T-cell (primary cell): ENCODE data around the gene GNAI3. TPM values are rescaled to one million over a fixed set of nuclear protein-coding genes. Genes with fewer than 3 reads are reported as not detected.

Experiments used
- ATAC-seq, 4 experiments: fragments of 200-7000 bp in 3 of 4; fragments of 150-1000 bp in 1 of 4; cut with Tn5 transposase; replicated peaks in 1 of 4; 1 replicate in 3 of 4; 2 replicates in 1 of 4; pipeline ENCODE4 v1.10.0; 2021; ENCODE audit warnings: moderate library complexity in 3 of 4, mild to moderate bottlenecking in 2 of 4, moderate number of reproducible peaks in 1 of 4
- CTCF ChIA-PET, 2 donors: fragments of 300-600 bp; sonication (Branson Sonifier 250); formaldehyde crosslinking; loops; one replicate each; lab custom pipeline; 2022; ENCODE audit warnings: antibody characterized with exemption in 2 of 2; lab: Charles Lee
- POLR2A ChIA-PET, 2 donors: fragments of 300-600 bp; sonication (Branson Sonifier 250); formaldehyde crosslinking; loops; one replicate each; lab custom pipeline; 2022; ENCODE audit warnings: antibody characterized with exemption in 2 of 2; lab: Charles Lee
- DNase-seq, 35 experiments: peaks; one replicate each; pipeline versions ENCODE4 v3.0.0 to v3.0.0-alpha.2; 2013 to 2023
- H3K27ac ChIP-seq: one replicate; pipeline ENCODE4 v1.5.1; 2013; ENCODE audit warnings: low read length
- H3K27me3 ChIP-seq, 2 experiments: replicated peaks in 1 of 2; 1 replicate in 1 of 2; 2 replicates in 1 of 2; pipeline versions ENCODE4 v1.6.1 to v1.7.0; 2013; ENCODE audit warnings: low read length in 1 of 2, mixed read lengths in 1 of 2; ENCODE audit not compliant: control insufficient read depth in 2 of 2, insufficient read depth in 2 of 2; ENCODE audit errors: extremely low read depth in 1 of 2
- H3K36me3 ChIP-seq, 2 donors: 1 replicate in 1 of 2; 2 replicates in 1 of 2; pipeline versions ENCODE4 v1.6.1 to v1.7.0; 2013; ENCODE audit warnings: low read length in 1 of 2; ENCODE audit not compliant: control insufficient read depth in 2 of 2, insufficient read depth in 1 of 2; ENCODE audit errors: extremely low read depth in 1 of 2
- H3K4me1 ChIP-seq, 2 experiments: 1 replicate in 1 of 2; 2 replicates in 1 of 2; pipeline versions ENCODE4 v1.6.1 to v1.7.0; 2013; ENCODE audit warnings: low read length in 2 of 2, mixed read lengths in 1 of 2; ENCODE audit not compliant: insufficient read depth in 2 of 2, control insufficient read depth in 1 of 2; ENCODE audit errors: extremely low read depth in 1 of 2
- H3K4me3 ChIP-seq, 2 donors: 1 replicate in 1 of 2; 2 replicates in 1 of 2; pipeline versions ENCODE4 v1.5.1 to v1.7.0; 2013; ENCODE audit warnings: mild to moderate bottlenecking in 2 of 2, low read length in 1 of 2, moderate library complexity in 1 of 2; ENCODE audit not compliant: control insufficient read depth in 1 of 2; ENCODE audit errors: extremely low read depth in 1 of 2
- H3K9me3 ChIP-seq: 2 replicates; pipeline ENCODE4 v1.7.0; 2013
- H3K27ac Mint-ChIP-seq, 2 donors: one replicate each; pipeline ENCODE4 v1.8.0; 2020 to 2021; ENCODE audit warnings: mild to moderate bottlenecking in 2 of 2, mixed read lengths in 2 of 2
- H3K27me3 Mint-ChIP-seq, 2 donors: one replicate each; pipeline ENCODE4 v1.8.0; 2021 to 2022; ENCODE audit warnings: mixed read lengths in 2 of 2
- H3K36me3 Mint-ChIP-seq: one replicate; pipeline ENCODE4 v1.8.0; 2021; ENCODE audit warnings: mixed read lengths
- H3K4me1 Mint-ChIP-seq, 3 donors: one replicate each; pipeline ENCODE4 v1.8.0; 2020 to 2022; ENCODE audit warnings: mixed read lengths in 3 of 3, mild to moderate bottlenecking in 1 of 3
- H3K4me3 Mint-ChIP-seq, 3 donors: one replicate each; pipeline ENCODE4 v1.8.0; 2020 to 2022; ENCODE audit warnings: mild to moderate bottlenecking in 3 of 3, mixed read lengths in 3 of 3, moderate library complexity in 3 of 3
- H3K9me3 Mint-ChIP-seq, 3 donors: one replicate each; pipeline ENCODE4 v1.8.0; 2020 to 2022; ENCODE audit warnings: mixed read lengths in 3 of 3
- WGBS: methylation state at CpG from one replicate; pipeline ENCODE4 v1.1.5; 2013; ENCODE audit warnings: missing lambda C conversion rate; ENCODE audit not compliant: insufficient coverage; 5-methylcytosine and 5-hydroxymethylcytosine counted together
- total RNA-seq, 35 experiments: library from RNA in 6 of 35; stranded (reverse) in 6 of 35; fragments of 120-200 nt in 1 of 35; gene quantifications; one replicate each; pipeline versions ENCODE4 v1.2.1 to v1.2.4 and lab custom pipeline; 2013 to 2026

GNAI3 gene
- 1 to 10 TPM; 5.4 to 7.2 (median 6.5) TPM for total RNA-seq
- total RNA-seq (2013): 8.9 TPM
- 92.1 to 229 (median 138) reads per million in 29 experiments for total RNA-seq (lab: John Stamatoyannopoulos, UW)

DNA sequence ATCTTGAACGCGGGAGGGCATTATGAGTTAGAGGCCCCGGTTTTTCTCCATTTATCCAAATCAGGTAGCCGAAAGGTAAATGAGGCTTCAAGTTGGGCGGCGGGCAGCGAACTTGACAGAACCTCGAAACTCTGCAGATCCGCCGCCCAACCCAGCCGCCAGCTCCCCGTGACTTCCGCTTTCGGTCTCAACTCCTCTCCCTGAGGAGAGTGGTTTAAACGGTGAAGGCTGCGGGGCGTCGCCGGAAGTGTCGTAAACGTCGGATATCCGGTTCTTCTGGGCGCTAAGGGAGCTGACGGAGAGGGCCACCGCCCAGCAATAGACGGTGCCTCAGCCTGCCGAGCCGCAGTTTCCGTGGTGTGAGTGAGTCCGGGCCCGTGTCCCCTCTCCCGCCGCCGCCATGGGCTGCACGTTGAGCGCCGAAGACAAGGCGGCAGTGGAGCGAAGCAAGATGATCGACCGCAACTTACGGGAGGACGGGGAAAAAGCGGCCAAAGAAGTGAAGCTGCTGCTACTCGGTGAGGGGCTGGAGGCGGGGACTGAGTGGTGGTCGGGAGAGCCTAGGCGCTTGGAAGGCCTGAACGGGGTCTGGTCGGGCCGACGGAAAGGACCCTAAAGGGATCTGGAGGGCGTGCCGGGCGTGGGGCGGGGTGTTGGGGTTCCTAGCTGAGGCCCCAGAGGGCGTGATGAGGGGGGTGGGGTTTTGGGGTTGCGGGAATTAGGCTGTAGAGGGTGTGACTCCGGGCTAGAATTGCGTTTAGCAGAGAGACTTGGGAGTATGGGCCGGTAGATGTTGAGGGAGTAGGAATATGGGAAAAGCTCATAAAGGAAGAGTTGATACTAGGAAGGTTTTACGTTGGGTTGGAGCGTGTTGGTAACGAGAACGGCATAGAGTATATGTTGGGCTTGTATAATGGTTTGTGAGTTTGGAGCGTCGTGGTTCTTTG, at the start of gene GNAI3:
GNAI3 (plus strand) TSS at position 295 of the 947 bp plus-strand sequence; CDS start at position 401, 106 bp downstream.
- POLR2A ChIA-PET: interaction anchor here (0.5 to 2.1 kb wide), 21 partner anchors 10 to 485 kb away, joined by 3 to 12 read pairs (median 4); partner anchors contain the start of genes ATXN7L2 (in 1 of the 2) and GNAT2 (in 1 of the 2)

DNA sequence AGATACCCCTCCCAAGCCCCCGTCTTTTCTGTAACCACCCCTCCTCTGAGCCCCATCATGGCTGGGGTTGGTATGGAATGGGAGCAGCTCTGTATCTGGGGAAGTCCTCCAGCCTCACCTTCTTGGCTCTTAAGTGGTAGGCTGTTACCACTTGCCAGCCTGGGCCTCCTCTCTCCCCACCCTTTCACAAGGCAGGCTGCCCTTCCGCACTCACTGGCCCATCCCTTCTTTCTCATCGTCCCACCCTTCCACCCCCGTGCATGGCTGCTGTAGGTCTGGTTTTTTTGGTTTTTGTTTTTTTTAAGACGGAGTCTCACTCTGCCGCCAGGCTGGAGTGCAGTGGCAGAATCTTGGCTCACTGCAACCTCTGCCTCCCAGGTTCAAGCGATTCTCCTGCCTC, 49.3 kb upstream of the GNAI3 start:
- H3K9me3 Mint-ChIP-seq: no peaks in the 10 kb centered on the region
- no CpG with 5 or more reads among the region's 7 CpGs for whole genome bisulfite sequencing
- peaks cover 62 to 97% of the 10 kb centered on the region in 2 experiments for H3K4me1 ChIP-seq
- CTCF ChIA-PET: interaction anchor here (0.7 to 17.4 kb wide), 10 partner anchors 8 to 239 kb away, joined by 3 to 375 read pairs (median 4); no protein-coding TSS in a partner anchor
- peak overlapping the region; percentile 81 for H3K27ac ChIP-seq
- no peaks in the 10 kb centered on the region for H3K9me3 ChIP-seq
- H3K36me3 Mint-ChIP-seq: peaks cover 9% of the 10 kb centered on the region
- peak overlapping the region in 1 of 3 donors; percentile 96 for H3K4me3 Mint-ChIP-seq
- peak overlapping the region; percentile 93 to 97 for H3K27ac Mint-ChIP-seq
- peaks cover 90 to 93% (median 91%) of the 10 kb centered on the region in 3 donors for H3K4me1 Mint-ChIP-seq
- no peak for DNase-seq
- no peak overlapping the region for H3K4me3 ChIP-seq
- POLR2A ChIA-PET: no interaction called here
- no peaks in the 10 kb centered on the region for H3K27me3 ChIP-seq
- ATAC-seq: no peak
- no peaks in the 10 kb centered on the region for H3K27me3 Mint-ChIP-seq
- peaks cover 0 to 43% of the 10 kb centered on the region in 2 donors for H3K36me3 ChIP-seq

More for the DNA sequence above, at the start of gene GNAI3:
- peak within 1 kb of the TSS; percentile 80 for H3K27ac ChIP-seq
- DNase-seq (peak; percentile 89 to 99 (median 96)), ATAC-seq (peak; percentile 93 to 95 (median 94))
- Mint-ChIP-seq H3K36me3 (no peaks in the 10 kb centered on the region), H3K27me3 (no peaks in the 10 kb centered on the region), H3K9me3 (no peaks in the 10 kb centered on the region), H3K4me1 (peaks cover 59 to 63% (median 61%) of the 10 kb centered on the region in 3 donors), H3K27ac (peak within 1 kb of the TSS; percentile 98 to 99), H3K4me3 (peak within 1 kb of the TSS; percentile 90 to 99 (median 95))
- peaks cover 7 to 30% of the 10 kb centered on the region in 2 experiments for H3K4me1 ChIP-seq
- under 1% methylated on average over 63 of the region's 68 CpGs for WGBS
- peak within 1 kb of the TSS; percentile 83 to 93 for H3K4me3 ChIP-seq
- H3K9me3 ChIP-seq: no peaks in the 10 kb centered on the region
- CTCF ChIA-PET: interaction anchor here (0.6 to 3.2 kb wide), 31 partner anchors 10 to 481 kb away, joined by 3 to 24 read pairs (median 3); partner anchors contain the start of genes AHCYL1 (in 2 of the 2), AMPD2 (in 1 of the 2), ATXN7L2 (in 1 of the 2) and CYB561D1 (in 1 of the 2)
- H3K36me3 ChIP-seq: no peaks in the 10 kb centered on the region
- H3K27me3 ChIP-seq: no peaks in the 10 kb centered on the region

- Histone ChIP-seq H3K4me1 (peaks cover 65 to 98% of the 10 kb centered on the region in 2 experiments), H3K9me3 (no peaks in the 10 kb centered on the region), H3K27me3 (no peaks in the 10 kb centered on the region), H3K4me3 (no peak overlapping the region), H3K27ac (peak overlapping the region; percentile 81), H3K36me3 (peaks cover 0 to 43% of the 10 kb centered on the region in 2 donors)
- WGBS: 40% methylated on average over 1 of the region's 4 CpGs
- DNase-seq (peak; percentile 19 to 78 (median 54)), ATAC-seq (peak in 1 of 4 experiments; percentile 14)
- peaks cover 91 to 92% (median 92%) of the 10 kb centered on the region in 3 donors for H3K4me1 Mint-ChIP-seq
- H3K27me3 Mint-ChIP-seq: no peaks in the 10 kb centered on the region
- no peaks in the 10 kb centered on the region for H3K9me3 Mint-ChIP-seq
- H3K36me3 Mint-ChIP-seq: peaks cover 9% of the 10 kb centered on the region
- H3K27ac Mint-ChIP-seq: peak overlapping the region; percentile 93 to 97
- ChIA-PET CTCF (interaction anchor here (0.6 to 17.4 kb wide), 10 partner anchors 8 to 520 kb away, joined by 3 to 375 read pairs (median 4); no protein-coding TSS in a partner anchor), POLR2A (no interaction called here)
- peak overlapping the region; percentile 28 to 96 (median 34) for H3K4me3 Mint-ChIP-seq
These were observed 48.5 kb upstream of the GNAI3 start for GRCh38 chr1:109499661-109500536.

- POLR2A ChIA-PET: no interaction called here
- no peaks in the 10 kb centered on the region for H3K9me3 ChIP-seq
- H3K27ac ChIP-seq: peak overlapping the region; percentile 81
- H3K36me3 Mint-ChIP-seq: peaks cover 8% of the 10 kb centered on the region
- ATAC-seq: no peak
- peak overlapping the region in 1 of 3 donors; percentile 96 for H3K4me3 Mint-ChIP-seq
- H3K27ac Mint-ChIP-seq: peak overlapping the region; percentile 93 to 97
- H3K4me3 ChIP-seq: peak overlapping the region in 1 of 2 donors; percentile 33
- no peaks in the 10 kb centered on the region for H3K27me3 Mint-ChIP-seq
- peaks cover 68 to 98% of the 10 kb centered on the region in 2 experiments for H3K4me1 ChIP-seq
- peaks cover 0 to 34% of the 10 kb centered on the region in 2 donors for H3K36me3 ChIP-seq
- 14% methylated on average over 2 of the region's 5 CpGs for WGBS
- DNase-seq: no peak
- no peaks in the 10 kb centered on the region for H3K9me3 Mint-ChIP-seq
- H3K27me3 ChIP-seq: no peaks in the 10 kb centered on the region
- peaks cover 91 to 92% (median 92%) of the 10 kb centered on the region in 3 donors for H3K4me1 Mint-ChIP-seq
- CTCF ChIA-PET: interaction anchor here (1.5 to 17.4 kb wide), 4 partner anchors 9 to 32 kb away, joined by 8 to 375 read pairs (median 152); no protein-coding TSS in a partner anchor
These were observed 47.5 kb upstream of the GNAI3 start for GRCh38 chr1:109500941-109501381.

GRCh38 chr1:109501644-109502363, 46.6 kb upstream of the GNAI3 start:
- Histone ChIP-seq H3K4me3 (peak overlapping the region; percentile 16 to 33), H3K27me3 (no peaks in the 10 kb centered on the region), H3K27ac (peak overlapping the region; percentile 81), H3K9me3 (no peaks in the 10 kb centered on the region), H3K4me1 (peaks cover 65 to 98% of the 10 kb centered on the region in 2 experiments), H3K36me3 (peaks cover 0 to 25% of the 10 kb centered on the region in 2 donors)
- Mint-ChIP-seq H3K9me3 (no peaks in the 10 kb centered on the region), H3K4me3 (peak overlapping the region; percentile 75 to 96 (median 85)), H3K27ac (peak overlapping the region; percentile 93 to 97), H3K36me3 (peaks cover 5% of the 10 kb centered on the region), H3K27me3 (no peaks in the 10 kb centered on the region), H3K4me1 (peaks cover 91 to 92% (median 91%) of the 10 kb centered on the region in 3 donors)
- CTCF ChIA-PET: interaction anchor here (0.6 to 17.4 kb wide), 8 partner anchors 9 to 707 kb away, joined by 3 to 375 read pairs (median 7); partner anchors contain the start of genes AHCYL1 (in 1 of the 2) and CYB561D1 (in 1 of the 2)
- no peak for DNase-seq
- ATAC-seq: peak; percentile 7 to 19 (median 14)
- 18% methylated on average over 3 of the region's 5 CpGs for WGBS
- POLR2A ChIA-PET: interaction anchor here (0.6 to 1.4 kb wide), 3 partner anchors 11 to 47 kb away, joined by 3 read pairs; partner anchors contain the start of gene GNAI3 (in 1 of the 2)
